Kidney epithelial cell (primary cell): ENCODE results near the gene DLGAP3. TPM values are rescaled to one million over a fixed set of nuclear protein-coding genes. Genes with fewer than 3 reads are reported as not detected.
"Not testable (repeated sequence)": the region's sequence is repeated elsewhere in the genome, so short reads cannot be mapped to it uniquely, and the experiment has no call there.

Source experiments
- DNase-seq: peaks from one replicate; pipeline ENCODE4 v3.0.0-alpha.2; 2010; ENCODE audit warnings: low read depth
- H3K27me3 ChIP-seq: 2 replicates; pipeline ENCODE4 v1.6.0; 2011; ENCODE audit warnings: low read length; ENCODE audit not compliant: control insufficient read depth, insufficient read depth
- H3K36me3 ChIP-seq: 2 replicates; pipeline ENCODE4 v1.5.1; 2011; ENCODE audit warnings: low read length; ENCODE audit not compliant: control insufficient read depth, insufficient read depth
- H3K4me3 ChIP-seq: 2 replicates; pipeline ENCODE4 v1.5.1; 2011; ENCODE audit warnings: low read depth, mild to moderate bottlenecking, control low read depth, low read length
- total RNA-seq: library from RNA; depleted of rRNA; stranded (reverse); fragments of >200 nt; gene quantifications from 2 replicates; pipeline ENCODE4 v1.2.3, GENCODE V29; 2015
- TF ChIP-seq, protein P1 (sequence below): IDR thresholded peaks from 2 replicates; pipeline ENCODE4 v1.5.1; 2011; ENCODE audit warnings: mild to moderate bottlenecking, moderate library complexity, low read length, control low read depth, inconsistent platforms; ENCODE audit not compliant: insufficient read depth, poor library complexity, severe bottlenecking

Gene DLGAP3
- total RNA-seq, 1 donor from 2014 or later: 0.75 TPM

DNA sequence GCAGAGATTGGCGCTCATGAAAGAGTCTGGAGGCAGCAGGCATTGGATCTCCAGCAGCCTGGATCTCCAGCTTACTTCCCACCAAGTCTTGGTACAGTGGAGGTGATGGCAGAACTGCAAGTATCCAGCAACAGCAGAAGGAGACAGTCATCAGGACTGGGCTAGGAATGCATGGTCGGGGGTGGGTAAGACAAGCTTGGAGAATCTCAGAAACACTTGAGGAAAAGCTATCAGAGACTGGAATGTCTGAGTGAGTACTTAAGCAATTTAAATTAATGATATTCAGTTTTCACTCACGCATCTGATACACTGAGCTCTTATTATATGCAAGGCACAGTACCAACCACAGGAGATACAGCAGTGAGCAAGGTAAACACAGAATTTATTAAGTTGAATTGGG lies 45.9 kb upstream of the DLGAP3 start:
- TF ChIP-seq, protein P1, sequence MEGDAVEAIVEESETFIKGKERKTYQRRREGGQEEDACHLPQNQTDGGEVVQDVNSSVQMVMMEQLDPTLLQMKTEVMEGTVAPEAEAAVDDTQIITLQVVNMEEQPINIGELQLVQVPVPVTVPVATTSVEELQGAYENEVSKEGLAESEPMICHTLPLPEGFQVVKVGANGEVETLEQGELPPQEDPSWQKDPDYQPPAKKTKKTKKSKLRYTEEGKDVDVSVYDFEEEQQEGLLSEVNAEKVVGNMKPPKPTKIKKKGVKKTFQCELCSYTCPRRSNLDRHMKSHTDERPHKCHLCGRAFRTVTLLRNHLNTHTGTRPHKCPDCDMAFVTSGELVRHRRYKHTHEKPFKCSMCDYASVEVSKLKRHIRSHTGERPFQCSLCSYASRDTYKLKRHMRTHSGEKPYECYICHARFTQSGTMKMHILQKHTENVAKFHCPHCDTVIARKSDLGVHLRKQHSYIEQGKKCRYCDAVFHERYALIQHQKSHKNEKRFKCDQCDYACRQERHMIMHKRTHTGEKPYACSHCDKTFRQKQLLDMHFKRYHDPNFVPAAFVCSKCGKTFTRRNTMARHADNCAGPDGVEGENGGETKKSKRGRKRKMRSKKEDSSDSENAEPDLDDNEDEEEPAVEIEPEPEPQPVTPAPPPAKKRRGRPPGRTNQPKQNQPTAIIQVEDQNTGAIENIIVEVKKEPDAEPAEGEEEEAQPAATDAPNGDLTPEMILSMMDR: no peak
- DNase-seq: no peak
- H3K4me3 ChIP-seq: no peak overlapping the region

DNA sequence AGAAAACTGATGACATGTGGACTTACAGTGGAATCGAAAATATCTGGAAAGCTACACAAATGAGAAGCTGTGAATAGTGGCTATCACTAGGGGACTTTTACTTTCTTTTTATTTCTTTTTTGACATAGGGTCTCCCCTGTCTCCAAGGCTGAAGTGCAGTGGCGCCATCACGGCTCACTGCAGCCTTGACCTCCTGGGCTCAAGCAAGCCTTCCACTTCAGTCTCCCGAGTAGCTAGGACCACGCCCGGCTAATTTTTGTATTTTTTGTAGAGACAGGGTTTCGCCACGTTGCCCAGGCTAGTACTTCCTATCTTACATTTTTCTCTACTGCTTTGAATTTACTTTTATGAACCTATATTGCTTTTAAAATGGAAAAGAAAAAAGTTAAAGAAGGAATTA lies 45.2 kb upstream of the DLGAP3 start:
- Histone ChIP-seq H3K36me3 (no peaks in the 10 kb centered on the region), H3K4me3 (no peak overlapping the region), H3K27me3 (no peaks in the 10 kb centered on the region)
- TF ChIP-seq, protein P1: no peak
- DNase-seq: no peak

More for the DNA sequence above, 45.9 kb upstream of the DLGAP3 start:
- Histone ChIP-seq H3K36me3 (no peaks in the 10 kb centered on the region), H3K27me3 (no peaks in the 10 kb centered on the region)

DNA sequence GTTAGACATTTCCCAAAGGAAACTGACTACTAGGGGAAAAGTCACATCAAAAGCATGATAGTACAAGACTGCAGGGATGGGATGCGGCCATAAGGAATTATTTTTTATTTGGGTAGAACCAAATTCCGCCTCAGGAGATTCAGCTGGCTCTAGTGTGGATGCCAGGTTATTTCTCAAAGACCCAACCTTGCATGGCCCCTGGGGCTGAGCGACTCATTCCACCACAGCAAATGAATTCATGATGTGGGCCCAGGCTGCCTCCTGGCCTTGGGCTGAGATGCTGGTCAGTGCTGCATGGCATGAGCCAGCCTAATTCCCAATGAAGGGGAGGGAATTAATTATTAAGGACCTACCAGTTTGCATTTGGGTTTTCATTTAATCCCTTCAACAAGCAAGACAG lies 43.9 kb upstream of the DLGAP3 start:
- TF ChIP-seq, protein P1: no peak
- no peaks in the 10 kb centered on the region for H3K36me3 ChIP-seq
- no peak for DNase-seq
- H3K27me3 ChIP-seq: no peaks in the 10 kb centered on the region
- H3K4me3 ChIP-seq: no peak overlapping the region

DNA sequence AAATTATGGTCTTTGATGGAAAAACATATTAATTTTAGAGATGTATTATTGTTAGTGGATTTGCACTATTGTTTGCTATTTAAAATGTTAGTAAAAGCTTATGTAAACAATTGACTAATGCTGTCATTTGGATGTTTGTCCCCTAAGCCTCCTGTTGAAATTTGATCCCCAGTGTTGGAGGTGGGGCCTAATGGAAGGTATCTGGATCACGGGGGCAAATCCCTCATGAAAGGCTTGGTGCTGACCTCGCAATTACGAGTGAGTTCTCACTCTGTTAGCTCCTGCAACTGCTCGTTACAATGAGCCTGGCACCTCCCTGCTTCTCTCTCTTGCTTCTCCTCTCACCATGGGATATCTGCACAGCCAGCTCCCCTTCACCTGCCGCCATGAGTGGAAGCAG lies 41.4 kb upstream of the DLGAP3 start:
- TF ChIP-seq, protein P1: no peak
- no peak for DNase-seq
- Histone ChIP-seq H3K27me3 (no peaks in the 10 kb centered on the region), H3K36me3 (no peaks in the 10 kb centered on the region), H3K4me3 (no peak overlapping the region)

DNA sequence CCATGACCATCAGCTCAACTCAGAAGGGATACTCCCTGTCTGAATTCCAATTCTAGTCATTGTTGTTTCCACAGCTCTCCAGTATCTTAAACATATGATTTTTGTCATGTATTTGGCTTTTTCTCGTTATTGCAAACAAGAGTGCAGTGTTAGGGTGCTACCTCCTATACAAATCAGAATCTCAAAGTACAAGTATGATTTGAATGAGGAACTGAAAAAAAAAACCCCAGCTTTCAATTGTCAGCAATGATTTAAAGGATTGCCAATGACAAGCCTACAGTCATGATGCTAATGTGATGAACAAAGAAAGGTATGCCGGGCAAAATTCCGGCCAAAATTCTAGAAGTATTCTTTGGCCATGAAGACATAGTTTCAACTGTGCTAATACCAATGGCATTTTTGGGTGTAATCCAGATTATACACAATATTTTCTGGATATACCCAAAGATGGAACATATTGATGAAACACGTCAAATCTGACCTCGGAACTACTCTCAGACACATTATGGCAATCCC lies 40.8 kb upstream of the DLGAP3 start:
- no peak for DNase-seq
- TF ChIP-seq, protein P1: no peak
- Histone ChIP-seq H3K36me3 (no peaks in the 10 kb centered on the region), H3K4me3 (no peak overlapping the region), H3K27me3 (no peaks in the 10 kb centered on the region)

DNA sequence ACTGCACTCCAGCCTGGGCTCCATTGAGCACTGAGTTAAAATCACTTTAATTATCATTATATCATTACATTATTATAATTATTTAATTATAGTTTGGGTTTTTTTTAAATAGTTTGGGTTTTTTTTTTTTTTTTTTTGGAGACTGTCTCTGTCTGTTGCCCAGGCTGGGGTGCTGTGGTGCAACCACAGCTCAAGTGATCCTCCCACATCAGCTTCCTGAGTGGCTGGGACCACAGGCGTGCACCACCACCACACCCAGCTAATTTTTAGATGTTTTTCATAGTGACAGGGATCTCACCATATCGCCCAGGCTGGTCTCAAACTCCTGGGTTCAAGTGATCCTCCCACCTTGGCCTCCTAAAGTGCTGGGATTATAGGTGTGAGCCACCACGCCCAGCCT lies 38.8 kb upstream of the DLGAP3 start:
- H3K36me3 ChIP-seq, DNase-seq, H3K4me3 ChIP-seq, H3K27me3 ChIP-seq: not testable (repeated sequence)

DNA sequence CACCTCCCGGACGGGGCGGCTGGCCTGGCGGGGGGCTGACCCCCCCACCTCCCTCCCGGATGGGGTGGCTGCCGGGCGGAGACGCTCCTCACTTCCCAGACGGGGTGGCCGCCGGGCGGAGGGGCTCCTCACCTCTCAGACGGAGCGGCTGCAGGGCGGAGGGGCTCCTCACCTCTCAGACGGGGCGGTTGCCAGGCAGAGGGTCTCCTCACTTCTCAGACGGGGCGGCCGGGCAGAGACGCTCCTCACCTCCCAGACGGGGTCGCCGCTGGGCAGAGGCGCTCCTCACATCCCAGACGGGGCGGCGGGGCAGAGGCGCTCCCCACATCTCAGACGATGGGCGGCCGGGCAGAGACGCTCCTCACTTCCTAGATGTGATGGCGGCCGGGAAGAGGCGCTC lies 38.2 kb upstream of the DLGAP3 start:
- H3K27me3 ChIP-seq, H3K4me3 ChIP-seq, H3K36me3 ChIP-seq, DNase-seq: not testable (repeated sequence)
